HepG2 (cell line): ENCODE data around the gene ADAMTS12. TPM values are rescaled to one million over a fixed set of nuclear protein-coding genes. Genes with fewer than 3 reads are reported as not detected.

Experiments used
- ATAC-seq: fragments of 200-7000 bp; cut with Tn5 transposase; 3 replicates; pipeline ENCODE4 v1.9.1; 2020; ENCODE audit warnings: mild to moderate bottlenecking, moderate library complexity
- BruUV-seq: library from RNA; stranded (reverse); fragments of 400-500 nt; replicated peaks from 2 replicates; lab custom pipeline; 2021; lab: Mats Ljungman, UMichigan
- CTCF ChIA-PET: fragments of 300-600 bp; formaldehyde crosslinking; extraction: SDS; loops from one replicate; lab custom pipeline; 2021; ENCODE audit warnings: low total read pairs, inconsistent platforms, low intra/inter-chr PET ratio; lab: Yijun Ruan, JAX
- POLR2A ChIA-PET: fragments of 350-600 bp; sonication (Branson Sonifier 250); formaldehyde crosslinking; loops from one replicate; lab custom pipeline; 2020; ENCODE audit warnings: antibody characterized with exemption, inconsistent platforms; lab: Yijun Ruan, JAX
- DNase-seq: peaks from one replicate; pipeline ENCODE4 v3.0.0-alpha.2; 2015; ENCODE audit warnings: low spot score
- FAIRE-seq: peaks from 3 replicates; lab custom pipeline; 2011; peaks lifted over from hg19 to GRCh38; lab: Jason Lieb, UNC
- H2AFZ ChIP-seq: one replicate; pipeline ENCODE4 v1.6.1; 2011; ENCODE audit warnings: low read length, inconsistent platforms
- H3K27ac ChIP-seq: fragments of 300-600 bp; 3 replicates; pipeline ENCODE4 v1.8.0; 2011; ENCODE audit warnings: mixed run types, mild to moderate bottlenecking, mixed read lengths, low read length, inconsistent platforms; ENCODE audit not compliant: insufficient read depth; ENCODE audit errors: extremely low read length
- H3K27me3 ChIP-seq, 2 experiments: fragments of 200-600 bp in 1 of 2; 2 replicates in 1 of 2; 3 replicates in 1 of 2; pipeline versions ENCODE4 v1.6.0 to v1.8.0; 2011; ENCODE audit warnings: low read length in 2 of 2, mild to moderate bottlenecking in 2 of 2, moderate library complexity in 2 of 2, inconsistent platforms in 1 of 2; ENCODE audit not compliant: insufficient read depth in 2 of 2, control insufficient read depth in 1 of 2
- H3K36me3 ChIP-seq, 2 experiments: fragments of 200-600 bp in 1 of 2; replicated peaks in 1 of 2; 2 replicates in 1 of 2; 3 replicates in 1 of 2; pipeline versions ENCODE4 v1.5.1 to v1.8.0; 2011; ENCODE audit warnings: low read length in 2 of 2, inconsistent platforms in 1 of 2; ENCODE audit not compliant: insufficient read depth in 2 of 2, control insufficient read depth in 1 of 2
- H3K4me1 ChIP-seq: 2 replicates; pipeline ENCODE4 v1.5.1; 2012; ENCODE audit warnings: low read length, inconsistent platforms; ENCODE audit not compliant: insufficient read depth
- H3K4me2 ChIP-seq: 2 replicates; pipeline ENCODE4 v1.6.0; 2011; ENCODE audit warnings: low read depth, low read length, inconsistent platforms
- H3K4me3 ChIP-seq, 3 experiments: fragments of 200-600 bp in 1 of 3; sonication (generic), shearing (Covaris generic) in 1 of 3; replicated peaks in 1 of 3; 2 replicates each; pipeline ENCODE4 v1.5.1; 2011 to 2016; ENCODE audit warnings: low read length in 3 of 3, inconsistent platforms in 2 of 3, low read depth in 2 of 3, mild to moderate bottlenecking in 2 of 3, control low read depth in 1 of 3, mixed read lengths in 1 of 3; ENCODE audit not compliant: insufficient read depth in 1 of 3
- H3K79me2 ChIP-seq: one replicate; pipeline ENCODE4 v1.6.1; 2011; ENCODE audit warnings: low read length, inconsistent platforms; ENCODE audit not compliant: insufficient read depth
- H3K9ac ChIP-seq: 2 replicates; pipeline ENCODE4 v1.6.0; 2011; ENCODE audit warnings: mild to moderate bottlenecking, low read depth, low read length, inconsistent platforms; ENCODE audit not compliant: insufficient read depth
- H3K9me3 ChIP-seq: 2 replicates; pipeline ENCODE4 v1.5.1; 2012; ENCODE audit warnings: mild to moderate bottlenecking, low read length
- H4K20me1 ChIP-seq: 2 replicates; pipeline ENCODE4 v1.6.0; 2011; ENCODE audit warnings: inconsistent platforms, mild to moderate bottlenecking, low read length, moderate library complexity; ENCODE audit not compliant: insufficient read depth
- ASH2L ChIP-seq: fragments of 300-600, 200-600 bp; sonication (generic); IDR thresholded peaks from 2 replicates; pipeline ENCODE4 v1.7.0; 2017; ENCODE audit warnings: low read depth, mild to moderate bottlenecking, moderate library complexity, mixed read lengths, low read length; ENCODE audit not compliant: insufficient read length
- ATF1 ChIP-seq: IDR thresholded peaks from 2 replicates; pipeline ENCODE4 v1.6.1; 2016; ENCODE audit warnings: mild to moderate bottlenecking, control low read depth
- HNRNPK ChIP-seq: fragments of 200-400 bp; formaldehyde crosslinking; IDR thresholded peaks from 2 replicates; pipeline ENCODE4 v1.6.1; 2018; ENCODE audit warnings: low read length, low read depth, moderate library complexity, mild to moderate bottlenecking; ENCODE audit not compliant: poor library complexity, severe bottlenecking
- HOXA3 ChIP-seq: sonication (generic); formaldehyde crosslinking; IDR thresholded peaks from 2 replicates; pipeline ENCODE4 v1.5.0; 2020; ENCODE audit warnings: missing genetic modification reagents
- RBM22 ChIP-seq: fragments of 200-400 bp; formaldehyde crosslinking; optimal IDR thresholded peaks from 2 replicates; pipeline ENCODE3; 2017; ENCODE audit warnings: mild to moderate bottlenecking, low read length, moderate library complexity
- ZNF841 ChIP-seq: sonication (generic); formaldehyde crosslinking; IDR thresholded peaks from 2 replicates; pipeline ENCODE4 v1.8.1; 2023; ENCODE audit warnings: missing genetic modification reagents, borderline replicate concordance
- WGBS: methylation state at CpG from one replicate; pipeline ENCODE4 v1.1.6; 2017; ENCODE audit warnings: low lambda C conversion rate; 5-methylcytosine and 5-hydroxymethylcytosine counted together
- in situ Hi-C: cut with HindIII; loops from 2 replicates; pipeline ENCODE4 v1.10.0; 2017; ENCODE audit warnings: low pct_unique_long_range_greater_than_20kb; ENCODE audit not compliant: extremely low pct_ligation_motif_present
- intact Hi-C: fragments of 100-400 bp; cut with micrococcal nuclease; formaldehyde crosslinking; loops from one replicate; pipeline ENCODE4 v1.10.0; 2022; ENCODE audit not compliant: unreplicated experiment
- polyA plus RNA-seq, 8 experiments: library from polyadenylated mRNA; depleted of rRNA in 3 of 8; stranded (reverse) in 7 of 8; unstranded in 1 of 8; fragments of >200 nt; fragmentation: Illumina TruSeq in 4 of 8; extraction: Trizol in 4 of 8; gene quantifications; 2 replicates each; pipeline versions ENCODE4 v1.2.1 to v1.2.3, GENCODE V29; 2011 to 2016; ENCODE audit warnings: low read depth in 4 of 8, missing spikeins in 1 of 8, mixed read lengths in 1 of 8; ENCODE audit not compliant: insufficient read depth in 1 of 8
- total RNA-seq, 5 experiments: library from RNA; depleted of rRNA; stranded (reverse); fragments of >200 nt; fragmentation: Illumina TruSeq; extraction: Trizol; gene quantifications; 2 replicates each; pipeline ENCODE4 v1.2.3, GENCODE V29; 2016; ENCODE audit warnings: low read depth in 1 of 5
- TF ChIP-seq, protein P1 (sequence below), 2 experiments: sonication (generic) in 1 of 2; formaldehyde crosslinking in 1 of 2; IDR thresholded peaks; 2 replicates each; pipeline versions ENCODE4 v1.5.1 to v1.6.1; 2011 to 2020; ENCODE audit warnings: borderline replicate concordance in 1 of 2, low read depth in 1 of 2, low read length in 1 of 2, mild to moderate bottlenecking in 1 of 2, missing genetic modification reagents in 1 of 2, moderate library complexity in 1 of 2
- TF ChIP-seq, protein P2 (sequence below): sonication (generic); formaldehyde crosslinking; IDR thresholded peaks from 2 replicates; pipeline ENCODE4 v1.4.0; 2020; ENCODE audit warnings: mild to moderate bottlenecking, low read depth, missing genetic modification reagents

Gene ADAMTS12
- total and polyA plus RNA-seq, 2 of the 13 experiments (the other 11 are each of a cell fraction or from before 2014, with no cell fraction given) = 0.03 TPM; not detected in 1

DNA sequence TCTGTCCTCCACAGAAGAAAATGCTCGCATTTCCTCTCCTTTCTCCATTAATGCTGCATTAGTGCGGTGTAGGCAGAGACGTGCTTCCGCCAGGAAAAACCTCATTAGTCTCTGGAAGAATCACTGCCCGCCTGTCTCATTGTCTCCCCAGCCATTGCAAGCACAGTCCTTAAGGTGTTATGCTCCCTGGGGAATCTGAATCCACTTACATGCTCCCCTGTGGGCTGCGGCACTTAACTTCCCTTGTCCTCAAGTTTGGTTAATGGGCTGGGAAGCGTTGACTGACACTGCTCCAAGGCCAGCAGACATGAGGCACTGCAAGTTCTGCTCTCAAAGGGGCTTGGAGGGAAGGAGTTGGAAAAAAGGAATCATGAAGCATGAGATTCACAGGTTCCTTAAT, 409.5 kb downstream of the ADAMTS12 start (continued):
- TF ChIP-seq HOXA3 (no peak), ZNF841 (CRISPR knock-in tag) (no peak), ATF1 (CRISPR knock-in tag) (no peak), ASH2L (no peak)
- TF ChIP-seq, protein P1, sequence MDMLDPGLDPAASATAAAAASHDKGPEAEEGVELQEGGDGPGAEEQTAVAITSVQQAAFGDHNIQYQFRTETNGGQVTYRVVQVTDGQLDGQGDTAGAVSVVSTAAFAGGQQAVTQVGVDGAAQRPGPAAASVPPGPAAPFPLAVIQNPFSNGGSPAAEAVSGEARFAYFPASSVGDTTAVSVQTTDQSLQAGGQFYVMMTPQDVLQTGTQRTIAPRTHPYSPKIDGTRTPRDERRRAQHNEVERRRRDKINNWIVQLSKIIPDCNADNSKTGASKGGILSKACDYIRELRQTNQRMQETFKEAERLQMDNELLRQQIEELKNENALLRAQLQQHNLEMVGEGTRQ (IDR thresholded peaks at IDR 0.05; ENCODE audit: low read depth, low read length) = no peak
- TF ChIP-seq, protein P1 (CRISPR knock-in tag; IDR thresholded peaks at IDR 0.05; ENCODE audit: borderline replicate concordance) = no peak

DNA sequence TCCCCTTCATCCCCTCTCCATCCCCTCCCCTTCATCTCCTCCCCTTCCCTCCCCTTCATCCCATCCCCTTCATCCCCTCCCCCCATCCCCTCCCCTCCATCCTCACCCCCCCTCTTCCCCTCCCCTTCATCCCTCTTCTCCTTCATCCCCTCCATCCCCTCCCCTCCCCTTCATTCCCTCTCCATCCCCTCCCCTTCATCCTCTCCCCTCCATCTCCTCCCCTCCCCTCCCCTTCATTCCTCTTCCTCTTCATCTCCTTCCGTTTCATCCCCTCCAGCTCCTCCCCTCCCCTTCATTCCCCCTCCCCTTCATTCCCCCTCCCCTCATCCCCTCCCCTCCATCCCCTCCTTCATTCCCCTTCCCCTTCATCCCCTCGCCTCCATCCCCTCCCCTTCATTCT, 410.9 kb downstream of the ADAMTS12 start:
- DNase-seq (no peak), FAIRE-seq (no peak), ATAC-seq (no peak)
- H3K79me2 ChIP-seq = no peaks in the 10 kb centered on the region
- in situ Hi-C loops (no loop called here), intact Hi-C loops (no loop called here)
- H3K9me3 ChIP-seq = no peaks in the 10 kb centered on the region
- POLR2A ChIA-PET = no interaction called here
- no TSS peak for BruUV-seq
- no peak overlapping the region for H3K4me2 ChIP-seq
- 89% methylated on average over 2 of the region's 2 CpGs for WGBS
- no peaks in the 10 kb centered on the region for H4K20me1 ChIP-seq
- H2AFZ ChIP-seq = no peak overlapping the region
- H3K36me3 ChIP-seq = no peaks in the 10 kb centered on the region
- H3K27me3 ChIP-seq = no peaks in the 10 kb centered on the region
- no peak overlapping the region for H3K27ac ChIP-seq
- no peak overlapping the region for H3K9ac ChIP-seq
- TF ChIP-seq HNRNPK (peak; percentile 92), RBM22 (no peak)
- TF ChIP-seq, protein P2, sequence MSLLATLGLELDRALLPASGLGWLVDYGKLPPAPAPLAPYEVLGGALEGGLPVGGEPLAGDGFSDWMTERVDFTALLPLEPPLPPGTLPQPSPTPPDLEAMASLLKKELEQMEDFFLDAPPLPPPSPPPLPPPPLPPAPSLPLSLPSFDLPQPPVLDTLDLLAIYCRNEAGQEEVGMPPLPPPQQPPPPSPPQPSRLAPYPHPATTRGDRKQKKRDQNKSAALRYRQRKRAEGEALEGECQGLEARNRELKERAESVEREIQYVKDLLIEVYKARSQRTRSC = no peak
- H3K4me3 ChIP-seq = no peak overlapping the region
- CTCF ChIA-PET = no interaction called here
- no peaks in the 10 kb centered on the region for H3K4me1 ChIP-seq
